ENCODE measurements around the gene ST6GALNAC4. TPM values are rescaled to one million over a fixed set of nuclear protein-coding genes. Genes with fewer than 3 reads are reported as not detected.

The ST6GALNAC4 gene
- polyA plus RNA-seq, 4 donors: 10.4 to 17.5 (median 12.5) TPM

Other genes with a start within 250 kb of the ST6GALNAC4 start
- 1 to 10 TPM; 1.4 to 8.0 (median 3.9) TPM for gene CFAP157, start 210.1 kb downstream of the ST6GALNAC4 start, polyA plus RNA-seq (ENCODE audit: insufficient read length in 4 of 4)
- 10 to 100 TPM in 1 of 4 donors, 1 to 10 TPM in 3; 5.4 to 14.6 (median 7.9) TPM for gene PTRH1, start 201.4 kb downstream of the ST6GALNAC4 start, polyA plus RNA-seq (ENCODE audit: insufficient read length in 4 of 4)
- under 1 TPM; 0.08 to 0.38 (median 0.24) TPM for gene TTC16, start 201.0 kb downstream of the ST6GALNAC4 start, polyA plus RNA-seq (ENCODE audit: insufficient read length in 4 of 4)
- gene TOR2A, start 181.7 kb downstream of the ST6GALNAC4 start, polyA plus RNA-seq (ENCODE audit: insufficient read length in 4 of 4): 10 to 100 TPM; 11.7 to 20.0 (median 13.6) TPM
- 10 to 100 TPM; 10.3 to 17.8 (median 14.1) TPM for gene SH2D3C, start 138.4 kb downstream of the ST6GALNAC4 start, polyA plus RNA-seq (ENCODE audit: insufficient read length in 4 of 4)
- 10 to 100 TPM; 62.7 to 74.9 (median 68.7) TPM for gene CDK9, start 131.0 kb downstream of the ST6GALNAC4 start, polyA plus RNA-seq (ENCODE audit: insufficient read length in 4 of 4)
- 10 to 100 TPM; 36.3 to 50.7 (median 40.0) TPM for gene FPGS, start 114.2 kb downstream of the ST6GALNAC4 start, polyA plus RNA-seq (ENCODE audit: insufficient read length in 4 of 4)
- 10 to 100 TPM; 76.1 to 91.7 (median 83.2) TPM for gene ENG, start 62.4 kb downstream of the ST6GALNAC4 start, polyA plus RNA-seq (ENCODE audit: insufficient read length in 4 of 4)
- gene AK1, start 39.4 kb downstream of the ST6GALNAC4 start, polyA plus RNA-seq (ENCODE audit: insufficient read length in 4 of 4): 10 to 100 TPM; 35.9 to 45.3 (median 43.0) TPM
- 10 to 100 TPM; 38.6 to 46.5 (median 43.3) TPM for gene ST6GALNAC6, start 17.4 kb downstream of the ST6GALNAC4 start, polyA plus RNA-seq (ENCODE audit: insufficient read length in 4 of 4)
- 1 to 10 TPM in 3 of 4 donors, under 1 TPM in 1; 0.85 to 2.2 (median 1.9) TPM for gene PIP5KL1, start 13.7 kb upstream of the ST6GALNAC4 start, polyA plus RNA-seq (ENCODE audit: insufficient read length in 4 of 4)
- 10 to 100 TPM; 33.5 to 38.7 (median 36.4) TPM for gene DPM2, start 20.8 kb upstream of the ST6GALNAC4 start, polyA plus RNA-seq (ENCODE audit: insufficient read length in 4 of 4)
- 10 to 100 TPM; 32.3 to 45.6 (median 36.8) TPM for gene EEIG1, start 63.9 kb upstream of the ST6GALNAC4 start, polyA plus RNA-seq (ENCODE audit: insufficient read length in 4 of 4)
- 10 to 100 TPM in 2 of 4 donors, 1 to 10 TPM in 2; 7.6 to 14.0 (median 11.0) TPM for gene NAIF1, start 150.3 kb upstream of the ST6GALNAC4 start, polyA plus RNA-seq (ENCODE audit: insufficient read length in 4 of 4)
- gene SLC25A25, start 151.2 kb upstream of the ST6GALNAC4 start, polyA plus RNA-seq (ENCODE audit: insufficient read length in 4 of 4): 10 to 100 TPM; 12.5 to 17.2 (median 13.1) TPM
- gene PTGES2, start 210.7 kb upstream of the ST6GALNAC4 start, polyA plus RNA-seq (ENCODE audit: insufficient read length in 4 of 4): 10 to 100 TPM; 27.0 to 68.2 (median 42.8) TPM
- gene LCN2, start 232.4 kb upstream of the ST6GALNAC4 start, polyA plus RNA-seq (ENCODE audit: insufficient read length in 4 of 4): 1 to 10 TPM in 2 of 4 donors, under 1 TPM in 1, not detected in 1; 0.80 to 4.6 (median 1.3) TPM
- 10 to 100 TPM; 33.1 to 65.4 (median 38.4) TPM for gene BBLN, start 243.2 kb upstream of the ST6GALNAC4 start, polyA plus RNA-seq (ENCODE audit: insufficient read length in 4 of 4)

All from left renal pelvis (tissue), 4 donors.